ENCODE results near the gene ASB8.

GRCh38 chr12:48104531-48104930, 52.8 kb downstream of the ASB8 start:
- no peak for TF ChIP-seq MYC (IDR thresholded peaks at IDR 0.05; ENCODE audit: borderline replicate concordance, low read length)
- no peak for TF ChIP-seq EP300 (IDR thresholded peaks at IDR 0.05)
- no peak for TF ChIP-seq POLR2A (IDR thresholded peaks at IDR 0.05; ENCODE audit: low read length)
- TF ChIP-seq CTCF (IDR thresholded peaks at IDR 0.05) = no peak
- no peak for TF ChIP-seq ZNF302 (CRISPR knock-in tag; IDR thresholded peaks at IDR 0.05)
- TF ChIP-seq ESRRA (IDR thresholded peaks at IDR 0.05; ENCODE audit: borderline replicate concordance, low read length) = no peak
- TF ChIP-seq MAZ (IDR thresholded peaks at IDR 0.05; ENCODE audit: borderline replicate concordance, low read depth, low read length) = no peak
- TF ChIP-seq RAD21 (conservative IDR thresholded peaks at IDR 0.05 in 1 of 2, IDR thresholded peaks at IDR 0.05 in 1 of 2) = no peak
- no peak for TF ChIP-seq FOSB (CRISPR knock-in tag; IDR thresholded peaks at IDR 0.05)
- TF ChIP-seq PBX3 (IDR thresholded peaks at IDR 0.05) = no peak
- no peak for TF ChIP-seq MAX (IDR thresholded peaks at IDR 0.05)
- no peak for TF ChIP-seq KDM1A (IDR thresholded peaks at IDR 0.05; ENCODE audit: low read depth)

Data from A549 (cell line).